Measurements from ENCODE around the gene RUFY3.

The RUFY3 gene

GRCh38 chr4:70772929-70773555 is 51.3 kb downstream of the RUFY3 start:
- H3K4me3 ChIP-seq (ENCODE audit: low read depth, low read length) = no peak overlapping the region
- TF ChIP-seq CTCF (IDR thresholded peaks at IDR 0.05; ENCODE audit: low read depth, low read length) = no peak

GRCh38 chr4:70778888-70779422 is 57.2 kb downstream of the RUFY3 start:
- TF ChIP-seq CTCF (IDR thresholded peaks at IDR 0.05; ENCODE audit: low read depth, low read length) = no peak
- H3K4me3 ChIP-seq (ENCODE audit: low read depth, low read length) = no peak overlapping the region

GRCh38 chr4:70783096-70783495 is 61.3 kb downstream of the RUFY3 start:
- no peak overlapping the region for H3K4me3 ChIP-seq (ENCODE audit: low read depth, low read length)
- no peak for TF ChIP-seq CTCF (IDR thresholded peaks at IDR 0.05; ENCODE audit: low read depth, low read length)

GRCh38 chr4:70787496-70787895 is 65.7 kb downstream of the RUFY3 start:
- H3K4me3 ChIP-seq (ENCODE audit: low read depth, low read length) = no peak overlapping the region
- no peak for TF ChIP-seq CTCF (IDR thresholded peaks at IDR 0.05; ENCODE audit: low read depth, low read length)

- no peak for TF ChIP-seq CTCF (IDR thresholded peaks at IDR 0.05; ENCODE audit: low read depth, low read length)
- H3K4me3 ChIP-seq (ENCODE audit: low read depth, low read length) = no peak overlapping the region
Measured at GRCh38 chr4:70788733-70789132, 67.0 kb downstream of the RUFY3 start.

GRCh38 chr4:70793626-70794025 is 71.9 kb downstream of the RUFY3 start:
- no peak for TF ChIP-seq CTCF (IDR thresholded peaks at IDR 0.05; ENCODE audit: low read depth, low read length)
- no peak overlapping the region for H3K4me3 ChIP-seq (ENCODE audit: low read depth, low read length)

- no peak overlapping the region for H3K4me3 ChIP-seq (ENCODE audit: low read depth, low read length)
- TF ChIP-seq CTCF (IDR thresholded peaks at IDR 0.05; ENCODE audit: low read depth, low read length) = no peak
Measured at GRCh38 chr4:70801265-70801809, 79.6 kb downstream of the RUFY3 start.
